A549 (cell line): Measurements from ENCODE around the gene NTRK1. TPM values are rescaled to one million over a fixed set of nuclear protein-coding genes. Genes with fewer than 3 reads are reported as not detected.

Source experiments
- ATAC-seq, 2 experiments: fragments of 200-7000 bp in 1 of 2; fragments of >200 bp in 1 of 2; cut with Nextera tagmentation in 1 of 2; cut with Tn5 transposase in 1 of 2; 3 replicates each; pipeline versions ENCODE4 v1.8.0 to v1.9.1; 2018 to 2020; ENCODE audit warnings: mild to moderate bottlenecking in 1 of 2, moderate library complexity in 1 of 2
- CTCF ChIA-PET: fragments of 300-600 bp; sonication (Branson Sonifier 250); formaldehyde crosslinking; extraction: SDS; loops from one replicate; lab custom pipeline; 2021; ENCODE audit warnings: antibody characterized with exemption, inconsistent platforms; lab: Yijun Ruan, JAX
- POLR2A ChIA-PET: fragments of 350-600 bp; formaldehyde crosslinking; extraction: SDS; loops from one replicate; lab custom pipeline; 2021; ENCODE audit warnings: antibody characterized with exemption, inconsistent platforms; lab: Yijun Ruan, JAX
- DNase-seq, 2 experiments: peaks; one replicate each; pipeline versions ENCODE4 v3.0.0 to v3.0.0-alpha.2; 2011 to 2016; ENCODE audit warnings: low read depth in 1 of 2, low spot score in 1 of 2
- FAIRE-seq: peaks from 2 replicates; lab custom pipeline; 2011; peaks lifted over from hg19 to GRCh38; lab: Jason Lieb, UNC
- H3K27ac ChIP-seq, 2 experiments: fragments of >200 bp; sonication (Bioruptor Twin); formaldehyde crosslinking; 3 replicates each; pipeline ENCODE4 v1.5.1; 2016 to 2017
- H3K4me1 ChIP-seq: fragments of >200 bp; sonication (Bioruptor Twin); formaldehyde crosslinking; 3 replicates; pipeline ENCODE4 v1.6.1; 2016
- H3K4me2 ChIP-seq: fragments of >200 bp; sonication (Bioruptor Twin); formaldehyde crosslinking; 3 replicates; pipeline ENCODE4 v1.6.1; 2016
- H3K4me3 ChIP-seq: fragments of >200 bp; sonication (Bioruptor Twin); formaldehyde crosslinking; 3 replicates; pipeline ENCODE4 v1.5.1; 2016
- H3K9me3 ChIP-seq: fragments of >200 bp; sonication (Bioruptor Twin); formaldehyde crosslinking; 3 replicates; pipeline ENCODE4 v1.6.1; 2016
- BHLHE40 ChIP-seq: IDR thresholded peaks from 2 replicates; pipeline ENCODE4 v1.6.1; 2012; ENCODE audit warnings: low read depth, low read length, inconsistent platforms
- CBX8 ChIP-seq: fragments of 200-600 bp; sonication (generic); IDR thresholded peaks from 2 replicates; pipeline ENCODE4 v1.6.1; 2016
- CEBPB ChIP-seq, 2 experiments: fragments of >200 bp in 1 of 2; sonication (Bioruptor Twin) in 1 of 2; formaldehyde crosslinking in 1 of 2; IDR thresholded peaks; 2 replicates each; pipeline ENCODE4 v1.6.1; 2012 to 2016
- CHD2 ChIP-seq: fragments of 150-350 bp; IDR thresholded peaks from 2 replicates; pipeline ENCODE4 v1.6.1; 2014; ENCODE audit warnings: low read length; ENCODE audit not compliant: partially characterized antibody
- EHMT2 ChIP-seq: fragments of 200-600 bp; sonication (generic); IDR thresholded peaks from 2 replicates; pipeline ENCODE4 v1.6.1; 2016; ENCODE audit warnings: antibody characterized with exemption, low read depth, mild to moderate bottlenecking, moderate library complexity
- ESRRA ChIP-seq: fragments of 150-350 bp; IDR thresholded peaks from 2 replicates; pipeline ENCODE4 v1.6.1; 2014; ENCODE audit warnings: mild to moderate bottlenecking, low read length, borderline replicate concordance
- FOSL2 ChIP-seq, 2 experiments: fragments of 450-650 bp in 1 of 2; fragments of >200 bp in 1 of 2; sonication (Bioruptor Twin) in 1 of 2; formaldehyde crosslinking; IDR thresholded peaks; 2 replicates each; pipeline versions ENCODE4 v1.5.0 to v1.6.1; 2016 to 2020; ENCODE audit warnings: mild to moderate bottlenecking in 1 of 2, moderate library complexity in 1 of 2
- HEYL ChIP-seq: fragments of 250-450 bp; sonication (Bioruptor Pico); IDR thresholded peaks from 2 replicates; pipeline ENCODE4 v1.8.0; 2021; ENCODE audit warnings: mild to moderate bottlenecking, moderate library complexity
- KDM5A ChIP-seq: fragments of 200-600 bp; sonication (generic); IDR thresholded peaks from 2 replicates; pipeline ENCODE4 v1.6.1; 2016; ENCODE audit warnings: antibody characterized with exemption, mild to moderate bottlenecking
- NFE2L2 ChIP-seq: fragments of 150-350 bp; conservative IDR thresholded peaks from 2 replicates; pipeline ENCODE4 v1.6.1; 2014; ENCODE audit warnings: low read length
- PHF8 ChIP-seq: fragments of 200-600 bp; sonication (generic); IDR thresholded peaks from 2 replicates; pipeline ENCODE4 v1.6.1; 2016; ENCODE audit warnings: low read depth, mild to moderate bottlenecking, antibody characterized with exemption, moderate library complexity, borderline replicate concordance
- POLR2A ChIP-seq: IDR thresholded peaks from 2 replicates; pipeline ENCODE4 v1.6.1; 2012; ENCODE audit warnings: mild to moderate bottlenecking, low read length
- POLR2AphosphoS2 ChIP-seq: conservative IDR thresholded peaks from 2 replicates; pipeline ENCODE4 v1.6.1; 2012; ENCODE audit warnings: low read length, improper control_type of control experiment, inconsistent platforms
- RCOR1 ChIP-seq: fragments of 150-350 bp; IDR thresholded peaks from 2 replicates; pipeline ENCODE4 v1.6.1; 2014; ENCODE audit warnings: antibody characterized with exemption, low read length, low read depth
- REST ChIP-seq: fragments of 200-600 bp; sonication (generic); IDR thresholded peaks from 2 replicates; pipeline ENCODE4 v1.6.1; 2016; ENCODE audit warnings: antibody characterized with exemption, mild to moderate bottlenecking, moderate library complexity
- SREBF2 ChIP-seq: fragments of 450-650 bp; IDR thresholded peaks from 2 replicates; pipeline ENCODE4 v1.6.1; 2014; ENCODE audit warnings: mild to moderate bottlenecking, moderate library complexity
- WGBS: methylation state at CpG from one replicate; pipeline ENCODE4 v1.1.6; 2017; ENCODE audit errors: missing lambda C conversion rate; 5-methylcytosine and 5-hydroxymethylcytosine counted together
- polyA plus RNA-seq, 4 experiments: library from polyadenylated mRNA; depleted of rRNA in 3 of 4; stranded (reverse); fragments of >200 nt; fragmentation: RNase III in 1 of 4; extraction: RNeasy Plus Mini Kit Qiagen cat#74134 plus additional on column Dnase treatment in 1 of 4; gene quantifications; 2 replicates in 3 of 4; 3 replicates in 1 of 4; pipeline ENCODE4 v1.2.3, GENCODE V29; 2011 to 2017

Gene NTRK1
- polyA plus RNA-seq, 2 of the 4 experiments (the other 2 are of a cell fraction) = 0.05 to 0.18 TPM

GRCh38 chr1:156845055-156845952, 15.4 kb upstream of the NTRK1 start:
- 82% methylated on average over 45 of the region's 69 CpGs for WGBS
- H3K4me2 ChIP-seq = no peak overlapping the region
- ChIA-PET POLR2A (no interaction called here), CTCF (interaction anchor here (0.7 to 6.0 kb wide), 6 partner anchors 12 to 400 kb away, joined by 3 to 68 read pairs (median 4); partner anchors contain the start of genes INSRR and NTRK1)
- H3K4me1 ChIP-seq = no peaks in the 10 kb centered on the region
- TF ChIP-seq POLR2AphosphoS2 = no peak
- TF ChIP-seq EHMT2 = no peak
- no peak for TF ChIP-seq REST
- TF ChIP-seq PHF8 = no peak
- no peak for TF ChIP-seq NFE2L2
- TF ChIP-seq KDM5A = no peak
- no peak for TF ChIP-seq CHD2
- TF ChIP-seq CBX8 = no peak
- TF ChIP-seq ESRRA = no peak
- TF ChIP-seq FOSL2 (IDR thresholded peaks at IDR 0.05) = no peak
- no peak for TF ChIP-seq FOSL2 (CRISPR knock-in tag; IDR thresholded peaks at IDR 0.05)
- no peak for TF ChIP-seq SREBF2
- TF ChIP-seq POLR2A = no peak
- DNase-seq (no peak), ATAC-seq (no peak), FAIRE-seq (no peak)
- H3K9me3 ChIP-seq = no peaks in the 10 kb centered on the region
- no peak overlapping the region for H3K4me3 ChIP-seq
- no peak overlapping the region for H3K27ac ChIP-seq

GRCh38 chr1:156845953-156846545, 14.6 kb upstream of the NTRK1 start:
- WGBS = 72% methylated on average over 13 of the region's 18 CpGs
- DNase-seq (no peak), FAIRE-seq (no peak), ATAC-seq (no peak)
- CTCF ChIA-PET = interaction anchor here (0.7 to 20.9 kb wide), 9 partner anchors 6 to 187 kb away, joined by 3 to 480 read pairs (median 4); partner anchors contain the start of genes INSRR and NTRK1
- Histone ChIP-seq H3K4me1 (no peaks in the 10 kb centered on the region), H3K4me3 (no peak overlapping the region), H3K9me3 (no peaks in the 10 kb centered on the region), H3K27ac (no peak overlapping the region), H3K4me2 (no peak overlapping the region)
- POLR2A ChIA-PET = no interaction called here
- TF ChIP-seq BHLHE40 (no peak), CBX8 (no peak), CEBPB (IDR thresholded peaks at IDR 0.05) (no peak), RCOR1 (no peak), HEYL (CRISPR knock-in tag) (no peak), REST (no peak)
